Measurements from ENCODE around the gene COL15A1.

The COL15A1 gene

DNA sequence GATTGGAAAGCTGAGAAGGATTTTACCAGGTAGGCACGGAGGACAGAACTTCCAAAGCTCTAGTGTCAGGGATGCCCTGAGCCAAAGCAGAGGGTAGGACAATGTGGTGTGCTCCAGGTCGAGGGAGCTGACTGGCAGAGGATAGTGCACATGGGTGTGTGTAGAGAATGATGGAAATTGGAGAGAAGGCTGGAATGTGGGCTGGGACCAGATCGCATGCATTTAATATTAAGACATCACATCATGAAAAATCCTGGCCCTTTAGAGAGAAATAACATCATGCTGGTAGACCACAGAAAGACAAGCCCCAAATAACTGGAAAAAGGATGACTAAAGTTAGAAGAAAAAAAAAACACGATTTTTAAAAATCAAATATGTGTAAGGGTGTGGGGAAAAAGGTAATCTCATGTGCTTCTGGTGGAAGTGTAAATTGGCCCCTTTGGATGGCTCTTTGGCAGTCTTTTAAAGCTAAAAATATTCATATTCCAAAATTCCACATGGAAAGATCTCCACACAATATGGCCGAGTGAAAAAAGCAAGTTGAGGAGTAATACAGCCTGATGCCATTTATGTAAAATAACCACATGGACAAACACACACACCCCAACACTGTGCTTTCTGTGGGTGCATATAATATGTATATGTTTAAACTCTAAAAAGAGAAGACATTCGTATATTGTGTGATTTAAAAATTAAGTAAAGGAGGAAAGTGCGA is 94.2 kb downstream of the COL15A1 start:
- no peak for DNase-seq (ENCODE audit: low spot score)

DNA sequence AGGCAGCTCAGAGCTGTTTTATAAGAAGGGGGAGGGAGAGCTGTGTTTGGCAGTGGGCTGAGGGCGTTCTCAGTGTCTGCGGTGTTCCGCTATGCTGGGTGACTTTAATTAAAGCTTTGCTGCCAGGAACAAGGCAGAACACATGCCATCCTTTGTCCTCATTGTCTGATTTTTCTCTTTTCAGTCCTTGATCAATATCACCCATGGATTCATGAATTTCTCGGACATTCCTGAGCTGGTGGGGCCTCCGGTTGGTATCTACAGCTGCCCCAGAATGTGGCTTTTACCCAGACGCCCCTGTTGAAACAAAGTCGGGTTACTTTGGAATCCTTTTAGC is 94.7 kb downstream of the COL15A1 start:
- DNase-seq (ENCODE audit: low spot score): no peak

- peak; percentile 20 for DNase-seq (ENCODE audit: low spot score)
These were observed 95.9 kb downstream of the COL15A1 start for GRCh38 chr9:99039505-99040182.

GRCh38 chr9:99040251-99040900 is 96.7 kb downstream of the COL15A1 start:
- DNase-seq (ENCODE audit: low spot score): no peak

- peak; percentile 44 for DNase-seq (ENCODE audit: low spot score)
These were observed 97.3 kb downstream of the COL15A1 start for GRCh38 chr9:99040911-99041582.

DNA sequence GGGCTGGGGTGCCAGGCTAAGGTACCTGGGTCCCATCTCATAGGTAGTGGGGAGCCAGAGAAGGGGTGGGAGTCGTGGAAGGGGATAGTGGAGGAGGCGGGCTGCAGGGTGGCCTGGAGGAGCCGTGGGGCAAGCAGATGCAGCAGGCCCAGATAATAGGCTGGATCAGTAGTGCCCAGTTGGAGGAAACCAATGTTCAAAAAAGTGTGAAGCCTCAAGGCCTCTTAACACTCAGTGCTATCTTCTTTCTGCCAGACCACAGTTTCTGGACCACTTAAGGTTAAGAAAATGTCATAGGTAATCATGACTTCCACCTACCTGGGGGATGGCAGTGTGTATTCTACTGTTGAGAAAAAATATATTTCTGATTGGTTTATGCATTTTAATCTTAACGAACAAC is 97.9 kb downstream of the COL15A1 start:
- no peak for DNase-seq (ENCODE audit: low spot score)

GRCh38 chr9:99042620-99043019 is 98.9 kb downstream of the COL15A1 start:
- DNase-seq (ENCODE audit: low spot score): no peak

DNA sequence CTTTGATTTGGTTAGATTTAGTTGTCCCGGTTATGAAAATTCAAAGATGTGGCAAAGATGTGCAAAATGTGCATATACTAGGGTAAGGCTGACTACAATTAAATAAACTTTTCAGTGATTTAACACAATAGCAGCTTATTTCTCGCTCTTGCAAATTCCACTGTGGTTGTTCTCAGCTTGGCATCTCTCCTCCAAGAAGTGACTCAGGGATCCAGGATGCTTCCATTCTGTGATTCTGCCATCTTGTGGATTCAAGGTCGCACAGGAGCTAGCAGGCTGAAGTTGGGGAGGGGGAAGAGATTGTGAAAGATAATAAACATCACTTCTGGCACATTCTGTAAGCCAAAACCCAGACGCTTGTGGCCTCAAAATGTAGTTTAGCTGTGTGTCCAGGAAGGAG is 101.1 kb downstream of the COL15A1 start:
- DNase-seq (ENCODE audit: low spot score): no peak

DNA sequence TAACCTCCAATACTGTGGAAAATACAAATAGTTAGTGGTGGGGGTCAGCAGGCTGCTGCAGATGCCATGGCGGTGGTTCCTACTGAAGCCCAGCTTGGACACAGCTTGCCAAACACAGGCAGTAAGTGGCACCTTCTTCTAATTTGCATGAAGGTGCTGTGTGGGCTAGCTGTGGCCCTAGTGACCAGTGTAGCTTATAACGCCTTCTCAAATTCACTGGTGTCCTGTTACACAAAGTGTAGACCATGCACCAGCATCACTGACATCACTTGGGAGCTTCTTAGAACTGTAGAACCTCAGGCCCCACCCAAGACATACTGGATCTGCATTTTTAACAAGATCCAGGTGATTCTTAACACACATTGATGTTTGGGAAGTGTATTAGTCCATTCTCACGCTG is 102.4 kb downstream of the COL15A1 start:
- DNase-seq (ENCODE audit: low spot score): no peak

DNA sequence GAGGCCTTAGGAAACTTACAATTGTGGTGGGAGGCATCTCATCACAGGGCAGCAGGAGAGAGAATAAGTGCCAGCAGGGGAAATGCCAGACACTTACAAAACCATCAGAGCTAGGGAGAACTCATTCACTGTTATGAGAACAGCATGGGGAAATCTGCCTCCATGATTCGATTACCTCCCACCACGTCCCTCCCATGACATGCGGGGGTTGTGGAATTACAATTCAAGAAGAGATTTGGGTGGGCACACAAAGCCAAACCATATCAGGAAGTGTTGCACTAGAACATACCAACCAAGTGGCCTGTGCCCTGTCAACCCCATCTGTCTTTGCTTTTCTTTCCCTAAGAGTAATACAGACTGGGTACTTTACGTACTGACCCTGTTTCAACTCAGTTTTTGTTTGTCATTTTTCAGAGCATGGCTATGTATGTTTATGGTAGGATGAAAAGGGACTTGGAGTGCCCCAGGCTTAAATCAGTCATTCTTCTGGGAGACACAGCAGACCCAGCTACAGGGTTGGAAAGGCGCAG is 102.9 kb downstream of the COL15A1 start:
- peak; percentile 16 for DNase-seq (ENCODE audit: low spot score)

DNA sequence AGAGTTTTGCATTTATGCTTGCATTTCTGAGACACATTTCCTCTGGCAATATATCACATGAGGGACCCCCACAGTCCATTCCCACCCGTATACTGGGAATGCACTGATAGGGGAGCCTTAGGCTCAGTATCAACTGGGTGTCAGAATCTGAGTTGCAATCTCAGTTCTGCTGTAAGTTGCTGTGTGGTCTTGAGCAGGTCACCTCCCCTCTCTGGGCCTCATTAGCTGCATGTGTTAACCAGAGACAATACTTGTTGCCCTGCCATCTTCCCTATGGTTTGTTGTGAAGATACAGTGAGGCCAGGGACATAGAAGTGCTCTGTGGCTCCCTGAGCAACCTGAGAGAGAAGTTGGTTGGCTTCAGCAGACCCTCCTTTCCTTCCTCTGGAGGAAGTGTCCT is 105.5 kb downstream of the COL15A1 start:
- DNase-seq (ENCODE audit: low spot score): no peak

- DNase-seq (ENCODE audit: low spot score): no peak
These were observed 105.9 kb downstream of the COL15A1 start for GRCh38 chr9:99049641-99050040.

DNA sequence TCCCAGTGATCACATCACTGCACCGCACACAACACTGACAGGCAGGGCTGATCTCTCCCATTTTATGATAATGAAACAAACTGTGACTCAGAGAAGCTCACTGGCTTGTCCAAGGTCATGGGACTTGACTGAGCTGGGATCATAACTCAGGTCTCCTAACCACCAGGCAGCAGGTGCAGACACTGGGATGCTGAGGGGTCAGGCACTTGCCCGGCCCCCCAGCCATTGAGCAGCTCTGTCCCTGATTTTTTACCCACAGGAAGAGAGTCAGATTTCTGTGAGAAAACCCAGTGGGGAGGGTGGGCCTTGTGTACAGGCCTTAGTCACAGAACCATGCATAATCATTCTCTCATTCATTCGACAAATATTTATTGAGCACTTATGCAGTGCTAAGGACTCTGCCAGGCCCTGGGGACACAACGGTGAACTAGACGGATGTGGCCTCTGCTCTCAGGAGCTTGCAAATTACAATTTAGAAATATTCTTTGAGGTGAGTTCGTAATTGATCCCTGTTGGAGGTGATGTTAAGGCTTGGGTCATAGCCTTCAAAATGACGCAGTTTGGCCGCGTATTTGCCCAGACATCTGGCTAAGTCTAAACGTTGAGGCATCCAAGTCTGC is 106.7 kb downstream of the COL15A1 start:
- DNase-seq (ENCODE audit: low spot score): no peak

DNA sequence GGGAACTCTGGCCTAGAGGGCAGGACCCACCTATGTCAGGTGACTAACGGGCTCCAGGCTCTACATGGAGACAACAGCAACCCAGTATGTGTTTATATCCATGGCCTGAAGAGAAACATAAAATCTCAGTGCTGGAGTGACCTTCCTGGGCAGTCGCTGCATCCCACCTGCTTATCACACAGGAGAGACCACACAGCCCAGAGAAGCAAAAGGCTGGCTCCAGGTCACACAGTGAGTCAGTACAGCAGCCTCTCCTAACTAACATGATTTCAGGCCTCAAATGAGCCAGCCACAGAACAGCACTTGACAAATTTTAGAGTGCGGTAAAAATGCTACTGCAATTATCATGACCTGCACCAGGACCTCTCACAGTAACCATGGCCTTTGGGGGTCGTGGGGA is 107.2 kb downstream of the COL15A1 start:
- DNase-seq (ENCODE audit: low spot score): no peak

DNA sequence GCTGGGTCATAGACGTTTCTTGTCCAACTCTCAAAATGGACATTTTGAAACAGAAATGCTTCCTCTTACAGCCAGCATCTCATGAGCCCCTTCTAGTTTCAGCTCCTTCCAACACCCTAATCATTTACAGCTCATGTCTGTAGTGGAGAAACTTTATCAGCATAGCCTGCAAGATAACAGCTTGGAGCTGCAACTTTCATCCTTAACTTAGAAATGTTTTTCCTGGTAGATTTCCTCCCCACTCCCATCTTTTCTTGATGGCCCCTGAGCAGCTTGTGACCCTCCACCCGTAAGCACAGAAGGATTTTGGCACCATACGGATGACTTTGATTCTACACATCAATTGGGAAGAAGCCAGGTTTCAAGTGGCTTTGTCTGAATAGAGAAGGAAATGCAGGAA is 107.7 kb downstream of the COL15A1 start:
- DNase-seq (ENCODE audit: low spot score): no peak

- DNase-seq (ENCODE audit: low spot score): no peak
These were observed 108.1 kb downstream of the COL15A1 start for GRCh38 chr9:99051851-99052250.

- DNase-seq (ENCODE audit: low spot score): no peak
These were observed 109.4 kb downstream of the COL15A1 start for GRCh38 chr9:99052815-99053715.

DNA sequence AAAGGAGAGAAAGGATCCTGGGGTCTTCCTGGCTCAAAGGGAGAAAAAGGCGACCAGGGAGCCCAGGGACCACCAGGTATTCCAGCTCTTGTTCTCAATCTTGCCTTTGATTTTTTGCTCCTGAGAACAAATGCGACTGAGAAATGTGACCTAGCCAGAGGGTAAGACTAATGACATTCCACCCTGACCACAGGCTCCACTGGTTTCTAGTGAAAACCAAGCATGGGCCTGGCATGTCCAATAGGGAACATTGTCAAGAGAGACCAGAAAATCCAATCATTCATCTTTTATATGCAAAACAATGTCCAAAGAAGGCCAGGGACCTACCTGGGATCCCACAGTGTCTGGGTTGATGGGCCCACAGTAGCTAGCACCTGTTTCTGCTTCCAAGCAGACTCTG is 110.9 kb downstream of the COL15A1 start:
- DNase-seq (ENCODE audit: low spot score): no peak

DNA sequence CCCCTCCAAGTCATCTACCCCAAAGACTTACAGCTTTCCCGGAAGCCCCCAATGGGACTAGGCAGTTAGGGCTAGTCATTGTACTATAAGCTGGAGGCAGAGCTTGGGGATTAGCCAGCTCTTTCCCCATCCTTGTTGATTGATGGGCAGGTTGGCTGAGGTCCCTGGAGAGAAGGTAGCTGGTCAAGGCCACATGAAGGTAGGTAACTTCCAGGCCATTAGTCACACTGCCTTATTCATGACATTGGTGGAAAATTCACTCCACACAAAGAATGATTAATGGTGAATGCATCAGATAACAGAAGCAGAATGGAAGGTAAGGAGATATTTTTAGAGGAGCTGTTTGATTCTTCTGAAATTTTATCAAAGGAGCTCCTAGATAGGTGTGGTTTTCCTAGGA is 111.7 kb downstream of the COL15A1 start:
- no peak for DNase-seq (ENCODE audit: low spot score)

GRCh38 chr9:99056186-99056585 is 112.5 kb downstream of the COL15A1 start:
- no peak for DNase-seq (ENCODE audit: low spot score)

Measured in Ammon's horn (tissue), 1 donor.